CD4-positive, alpha-beta T cell (primary cell): Measurements from ENCODE around the gene FOXD4L3. TPM values are rescaled to one million over a fixed set of nuclear protein-coding genes. Genes with fewer than 3 reads are reported as not detected.
"Not testable (repeated sequence)": the region's sequence is repeated elsewhere in the genome, so short reads cannot be mapped to it uniquely, and the experiment has no call there.

Experiments
- ATAC-seq: fragments of 200-7000 bp; cut with Tn5 transposase; one replicate; pipeline ENCODE4 v1.10.0; 2022; ENCODE audit warnings: mild to moderate bottlenecking; ENCODE audit not compliant: poor library complexity
- CTCF ChIA-PET: fragments of 350-600 bp; sonication (Branson Sonifier 250); formaldehyde crosslinking; loops from one replicate; lab custom pipeline; 2021; ENCODE audit warnings: antibody characterized with exemption, inconsistent platforms; lab: Charles Lee
- POLR2A ChIA-PET: fragments of 350-600 bp; sonication (Branson Sonifier 250); formaldehyde crosslinking; loops from one replicate; lab custom pipeline; 2021; ENCODE audit warnings: antibody characterized with exemption, inconsistent platforms; lab: Charles Lee
- DNase-seq, 14 experiments: peaks; one replicate each; pipeline ENCODE4 v3.0.0-alpha.2; 2013 to 2020; ENCODE audit warnings: mixed read lengths in 2 of 14
- H3K27ac ChIP-seq, 2 donors: one replicate each; pipeline versions ENCODE4 v1.5.1 to v1.7.0; 2013; ENCODE audit warnings: low read length in 2 of 2, low read depth in 1 of 2, mild to moderate bottlenecking in 1 of 2
- H3K27me3 ChIP-seq, 2 experiments: 1 replicate in 1 of 2; 2 replicates in 1 of 2; pipeline versions ENCODE4 v1.6.1 to v1.7.0; 2013; ENCODE audit warnings: low read length in 2 of 2, control low read depth in 1 of 2, mild to moderate bottlenecking in 1 of 2, moderate library complexity in 1 of 2; ENCODE audit not compliant: insufficient read depth in 2 of 2, control insufficient read depth in 1 of 2
- H3K36me3 ChIP-seq: one replicate; pipeline ENCODE4 v1.6.1; 2013; ENCODE audit warnings: low read length, control low read depth; ENCODE audit not compliant: insufficient read depth
- H3K4me1 ChIP-seq: one replicate; pipeline ENCODE4 v1.6.1; 2013; ENCODE audit warnings: low read length, control low read depth; ENCODE audit not compliant: insufficient read depth
- H3K4me3 ChIP-seq: one replicate; pipeline ENCODE4 v1.5.1; 2013; ENCODE audit warnings: mild to moderate bottlenecking, low read length, moderate library complexity
- H3K9me3 ChIP-seq, 2 experiments: 1 replicate in 1 of 2; 2 replicates in 1 of 2; pipeline versions ENCODE4 v1.6.1 to v1.7.0; 2013; ENCODE audit warnings: low read length in 2 of 2, mild to moderate bottlenecking in 2 of 2, control low read depth in 1 of 2, moderate library complexity in 1 of 2; ENCODE audit not compliant: control insufficient read depth in 1 of 2, insufficient read depth in 1 of 2
- H3K27ac Mint-ChIP-seq: one replicate; pipeline ENCODE4 v1.8.0; 2020; ENCODE audit warnings: mixed read lengths
- H3K27me3 Mint-ChIP-seq: one replicate; pipeline ENCODE4 v1.8.0; 2021; ENCODE audit warnings: mixed read lengths
- H3K36me3 Mint-ChIP-seq: one replicate; pipeline ENCODE4 v1.8.0; 2021; ENCODE audit warnings: low read depth, mixed read lengths
- H3K4me1 Mint-ChIP-seq: one replicate; pipeline ENCODE4 v1.8.0; 2021; ENCODE audit warnings: low read depth, mixed read lengths
- H3K4me3 Mint-ChIP-seq: one replicate; pipeline ENCODE4 v1.8.0; 2020; ENCODE audit warnings: mild to moderate bottlenecking, mixed read lengths
- H3K9me3 Mint-ChIP-seq: one replicate; pipeline ENCODE4 v1.8.0; 2020; ENCODE audit warnings: mixed read lengths
- intact Hi-C, 2 experiments: fragments of 100-400 bp; cut with DNase I in 1 of 2; cut with micrococcal nuclease in 1 of 2; formaldehyde crosslinking; loops; one replicate each; pipeline versions ENCODE4 v1.15.1 to v1.9.0; 2023 to 2025; cut with DNase I, micrococcal nuclease
- total RNA-seq, 174 experiments: library from RNA in 2 of 174; stranded (reverse) in 2 of 174; gene quantifications; one replicate each; pipeline ENCODE4 v1.2.3 and lab custom pipeline; 2021 to 2026

FOXD4L3 gene
- total RNA-seq, 2 experiments from 2014 or later, result not detected

DNA sequence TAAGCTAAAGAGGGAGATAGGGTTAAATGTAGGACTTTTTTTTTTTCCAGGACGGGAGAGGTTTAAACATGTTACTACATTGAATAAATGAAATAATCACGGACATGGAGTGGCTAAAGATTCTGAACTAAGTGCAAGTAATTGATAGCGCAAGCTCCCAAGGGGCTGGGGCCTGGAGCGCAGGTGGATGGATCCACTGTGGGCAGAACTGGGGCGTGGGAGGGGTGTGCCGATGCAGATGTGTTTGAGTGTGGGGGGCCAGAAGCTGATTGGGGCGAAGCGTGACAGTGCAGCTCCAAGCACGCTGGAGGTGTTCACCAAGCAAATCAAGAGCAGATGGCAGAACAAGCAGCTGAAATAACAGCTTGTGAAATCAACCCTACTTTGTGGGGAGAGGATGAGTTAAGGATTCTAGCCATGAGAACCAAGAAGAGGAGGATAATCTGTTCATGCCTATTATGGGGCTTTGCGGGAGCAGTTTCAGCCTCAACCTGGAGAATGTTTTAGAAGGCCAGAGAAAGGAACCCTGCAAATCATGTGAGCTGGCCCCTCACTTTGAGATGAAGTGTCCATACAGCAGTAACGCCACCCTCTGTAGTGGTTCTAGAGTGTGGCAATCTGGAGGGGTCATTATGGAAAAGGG is 28.0 kb downstream of the FOXD4L3 start:
- H3K27ac Mint-ChIP-seq, H3K4me1 Mint-ChIP-seq, H3K27me3 ChIP-seq, DNase-seq, POLR2A ChIA-PET, CTCF ChIA-PET, H3K9me3 Mint-ChIP-seq, intact Hi-C loops, ATAC-seq, H3K27ac ChIP-seq, H3K9me3 ChIP-seq, H3K36me3 Mint-ChIP-seq, H3K36me3 ChIP-seq, H3K4me1 ChIP-seq, H3K27me3 Mint-ChIP-seq, H3K4me3 ChIP-seq, H3K4me3 Mint-ChIP-seq: not testable (repeated sequence)

DNA sequence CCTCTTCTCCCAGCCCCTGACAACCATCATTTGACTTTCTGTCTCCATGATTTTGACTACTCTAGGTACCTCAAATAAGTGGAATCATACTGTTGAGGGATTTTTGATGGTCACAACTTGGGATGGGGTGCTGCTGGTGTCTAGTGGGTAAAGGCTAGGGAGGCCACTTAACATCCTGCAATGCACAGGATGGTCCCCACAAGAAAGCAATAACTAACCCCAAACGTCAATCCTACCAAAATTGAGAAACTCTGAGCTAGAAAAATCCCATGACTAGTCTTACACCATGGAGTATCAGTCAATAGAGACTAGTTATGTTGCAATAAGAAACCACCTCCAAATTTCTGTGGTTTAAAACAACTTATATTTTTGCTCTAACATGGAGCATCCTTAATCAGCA is 29.5 kb downstream of the FOXD4L3 start:
- H3K4me3 ChIP-seq, H3K9me3 ChIP-seq, H3K27ac Mint-ChIP-seq, ATAC-seq, DNase-seq, H3K36me3 ChIP-seq, H3K4me1 Mint-ChIP-seq, H3K27me3 Mint-ChIP-seq, H3K4me3 Mint-ChIP-seq, intact Hi-C loops, POLR2A ChIA-PET, H3K27me3 ChIP-seq, H3K36me3 Mint-ChIP-seq, CTCF ChIA-PET, H3K27ac ChIP-seq, H3K9me3 Mint-ChIP-seq, H3K4me1 ChIP-seq: not testable (repeated sequence)

DNA sequence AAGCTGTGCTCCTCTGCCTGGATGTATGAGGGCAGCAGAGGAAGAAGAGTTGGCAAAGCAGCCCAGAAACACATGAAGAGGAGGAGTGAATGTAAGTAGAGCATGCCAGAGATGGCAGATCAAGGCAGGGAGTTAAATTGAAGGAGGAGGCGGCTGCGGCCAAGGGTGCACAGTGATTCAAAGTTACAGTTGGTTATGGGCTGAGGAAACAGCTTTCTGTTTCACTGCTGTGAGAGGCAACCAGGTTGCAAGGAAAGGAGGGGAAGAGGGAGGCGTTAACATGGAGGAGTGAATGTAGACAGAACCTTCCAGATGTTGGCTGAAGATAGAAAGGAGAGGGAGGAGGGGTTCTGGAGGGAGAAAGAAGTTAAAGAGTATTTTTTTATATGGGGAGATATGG is 33.3 kb downstream of the FOXD4L3 start:
- H3K27me3 ChIP-seq, DNase-seq, ATAC-seq, POLR2A ChIA-PET, H3K4me3 ChIP-seq, H3K9me3 ChIP-seq, H3K27ac ChIP-seq, intact Hi-C loops, CTCF ChIA-PET, H3K9me3 Mint-ChIP-seq, H3K4me3 Mint-ChIP-seq, H3K36me3 ChIP-seq, H3K36me3 Mint-ChIP-seq, H3K27me3 Mint-ChIP-seq, H3K4me1 ChIP-seq, H3K4me1 Mint-ChIP-seq, H3K27ac Mint-ChIP-seq: not testable (repeated sequence)

DNA sequence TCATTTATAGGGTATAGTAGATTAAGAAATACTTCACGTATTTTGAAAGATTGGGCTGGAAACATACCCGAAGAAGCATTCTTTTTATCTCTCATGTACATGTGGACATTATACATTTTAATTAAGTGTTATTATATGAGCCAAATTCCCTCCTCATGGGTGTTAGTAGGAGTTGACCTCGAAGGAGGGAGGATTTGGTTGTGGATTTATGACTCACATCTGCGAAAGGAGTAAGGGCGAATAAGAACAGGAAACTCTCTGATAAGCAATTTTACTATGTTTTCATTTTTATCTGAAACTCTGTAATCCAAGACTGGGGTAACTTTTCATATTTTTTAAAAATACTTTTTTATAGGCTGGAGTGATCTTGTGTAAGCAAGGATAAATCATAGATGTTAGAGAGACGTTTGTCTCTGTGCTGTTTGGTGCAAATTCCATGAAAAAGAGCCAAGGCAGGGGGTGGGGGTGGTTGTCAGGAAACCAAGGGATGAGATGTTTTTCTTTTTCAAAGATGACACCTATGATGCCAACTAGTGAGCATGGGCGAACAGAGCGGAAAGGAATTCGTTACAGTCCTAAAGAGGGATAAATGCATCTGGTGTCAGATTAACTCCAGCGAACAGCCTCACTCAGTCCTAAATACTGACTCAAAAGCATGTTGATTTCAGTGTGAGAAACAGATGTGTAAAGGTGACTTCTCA is 34.1 kb downstream of the FOXD4L3 start:
- intact Hi-C loops, H3K27me3 Mint-ChIP-seq, H3K27me3 ChIP-seq, H3K27ac Mint-ChIP-seq, DNase-seq, ATAC-seq, CTCF ChIA-PET, H3K36me3 ChIP-seq, H3K4me3 Mint-ChIP-seq, H3K27ac ChIP-seq, H3K36me3 Mint-ChIP-seq, H3K4me3 ChIP-seq, H3K4me1 Mint-ChIP-seq, H3K9me3 Mint-ChIP-seq, POLR2A ChIA-PET, H3K9me3 ChIP-seq, H3K4me1 ChIP-seq: not testable (repeated sequence)

DNA sequence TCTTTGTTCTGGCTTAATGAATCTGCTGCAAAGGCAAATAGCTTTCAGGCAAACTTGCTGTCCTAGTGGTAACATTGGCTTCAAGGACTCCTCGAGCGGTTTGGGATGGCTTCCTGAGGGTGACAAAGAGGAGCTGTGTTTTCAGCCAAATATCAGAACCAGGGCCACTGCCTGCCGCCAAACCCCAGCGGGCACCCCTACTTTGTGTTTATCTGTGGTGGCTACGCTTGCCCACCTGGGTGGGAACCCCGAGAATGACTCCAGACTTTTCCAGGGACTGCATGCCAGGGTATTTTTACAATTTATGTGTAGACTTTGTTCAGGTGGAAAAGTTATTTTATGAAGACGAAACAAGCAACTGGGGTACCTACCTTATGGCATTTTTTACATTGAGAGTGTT is 35.3 kb downstream of the FOXD4L3 start:
- H3K27me3 Mint-ChIP-seq, H3K4me3 ChIP-seq, H3K4me1 Mint-ChIP-seq, intact Hi-C loops, H3K27me3 ChIP-seq, CTCF ChIA-PET, H3K36me3 Mint-ChIP-seq, H3K9me3 Mint-ChIP-seq, H3K27ac ChIP-seq, ATAC-seq, H3K4me1 ChIP-seq, H3K27ac Mint-ChIP-seq, H3K9me3 ChIP-seq, H3K36me3 ChIP-seq, H3K4me3 Mint-ChIP-seq, DNase-seq, POLR2A ChIA-PET: not testable (repeated sequence)

DNA sequence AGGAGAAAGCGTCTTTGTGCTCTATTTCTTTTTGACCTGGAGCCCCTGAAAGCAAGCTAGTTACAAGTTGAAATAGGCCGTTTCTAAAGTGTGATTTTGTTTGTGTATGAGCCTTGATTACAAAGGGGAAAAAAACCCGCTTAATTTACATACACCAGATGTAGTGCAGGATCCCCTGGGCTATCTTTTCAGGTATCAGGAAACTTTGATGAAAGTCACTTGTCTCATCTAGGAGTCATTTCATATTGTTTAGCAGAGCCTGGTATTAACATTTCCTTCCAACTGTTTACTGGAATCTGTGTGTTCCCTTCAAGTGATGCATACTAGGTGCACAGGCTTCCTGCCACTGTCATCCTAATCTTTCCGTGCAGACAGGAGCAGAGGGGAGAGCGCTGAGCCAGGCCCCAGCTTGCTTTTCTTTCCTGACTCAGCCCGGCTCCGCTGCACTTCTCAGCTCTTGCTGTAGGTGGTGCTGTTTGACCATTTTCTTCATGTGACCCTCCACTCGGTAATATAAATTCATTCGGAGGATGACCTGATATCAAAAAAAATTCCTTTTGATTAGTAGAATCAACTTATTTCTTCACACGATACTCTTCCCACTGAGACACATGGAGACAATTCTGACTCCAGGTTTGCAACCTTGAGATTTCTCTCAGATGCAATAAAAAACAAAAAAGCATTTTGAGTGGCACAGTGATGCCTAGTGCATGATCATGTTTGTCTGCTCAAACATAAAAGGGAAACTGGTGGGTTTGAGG is 39.8 kb downstream of the FOXD4L3 start:
- CTCF ChIA-PET, H3K27ac Mint-ChIP-seq, intact Hi-C loops: not testable (repeated sequence)

DNA sequence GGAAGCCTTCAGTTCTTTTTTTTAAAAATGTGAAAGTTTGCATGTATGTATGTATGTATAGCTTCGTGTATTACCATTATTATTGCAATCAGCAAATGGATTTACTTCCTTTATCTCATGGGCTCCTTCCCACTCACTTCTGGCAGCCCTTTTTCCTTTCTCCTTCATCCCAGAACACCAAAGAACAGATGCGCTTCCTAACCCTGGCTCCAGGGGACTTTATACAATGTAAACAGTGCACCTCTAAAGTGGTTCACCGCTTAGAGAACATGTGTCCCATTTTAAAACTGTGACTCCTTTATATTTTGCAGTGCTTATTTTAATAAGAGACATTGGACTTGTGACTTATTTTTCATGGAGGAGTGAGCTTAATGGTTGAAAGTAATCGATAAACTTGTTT is 40.6 kb downstream of the FOXD4L3 start:
- POLR2A ChIA-PET, H3K4me1 ChIP-seq, H3K9me3 Mint-ChIP-seq, H3K27me3 ChIP-seq, H3K27ac ChIP-seq, H3K27ac Mint-ChIP-seq, intact Hi-C loops, H3K9me3 ChIP-seq, ATAC-seq, H3K4me3 ChIP-seq, H3K27me3 Mint-ChIP-seq, CTCF ChIA-PET, H3K36me3 Mint-ChIP-seq, H3K4me3 Mint-ChIP-seq, H3K4me1 Mint-ChIP-seq, H3K36me3 ChIP-seq, DNase-seq: not testable (repeated sequence)

More for the DNA sequence above, 39.8 kb downstream of the FOXD4L3 start:
- peak; percentile 88 for ATAC-seq
- H3K27me3 ChIP-seq, H3K27ac ChIP-seq, H3K36me3 ChIP-seq, H3K27me3 Mint-ChIP-seq, H3K9me3 Mint-ChIP-seq, H3K9me3 ChIP-seq, H3K4me3 ChIP-seq, POLR2A ChIA-PET, H3K4me1 ChIP-seq, H3K36me3 Mint-ChIP-seq, H3K4me3 Mint-ChIP-seq, H3K4me1 Mint-ChIP-seq, DNase-seq: not testable (repeated sequence)
